PC-9 (cell line): ENCODE measurements around the gene SERPING1. TPM values are rescaled to one million over a fixed set of nuclear protein-coding genes. Genes with fewer than 3 reads are reported as not detected.
A peak's percentile ranks its signal among the peaks of the same experiment; 100 is the strongest.

ENCODE experiments used
- BruUV-seq: library from RNA; stranded (reverse); fragments of 400-500 nt; replicated peaks from 2 replicates; lab custom pipeline; 2021; lab: Mats Ljungman, UMichigan
- CTCF ChIA-PET: fragments of 300-600 bp; sonication (Branson Sonifier 250); formaldehyde crosslinking; loops from one replicate; lab custom pipeline; 2022; ENCODE audit warnings: antibody characterized with exemption; lab: Charles Lee
- POLR2A ChIA-PET: fragments of 300-600 bp; sonication (Branson Sonifier 250); formaldehyde crosslinking; loops from one replicate; lab custom pipeline; 2022; ENCODE audit warnings: antibody characterized with exemption; ENCODE audit not compliant: unreplicated experiment; lab: Charles Lee
- DNase-seq, 2 experiments: peaks; one replicate each; pipeline versions ENCODE4 v3.0.0 to v3.0.0-alpha.2; 2015 to 2022; ENCODE audit warnings: mixed read lengths in 1 of 2
- H2AFZ ChIP-seq: fragments of 200-600 bp; sonication (generic); 2 replicates; pipeline ENCODE4 v1.8.1; 2017; ENCODE audit warnings: antibody characterized with exemption
- H3F3A ChIP-seq: fragments of 200-600 bp; sonication (generic); 2 replicates; pipeline ENCODE4 v1.8.1; 2017; ENCODE audit warnings: antibody characterized with exemption, mild to moderate bottlenecking, low read depth; ENCODE audit not compliant: insufficient read depth
- H3K27ac ChIP-seq: fragments of 200-600 bp; sonication (generic); 2 replicates; pipeline ENCODE4 v1.6.1; 2016; ENCODE audit warnings: mixed run types
- H3K27me3 ChIP-seq: fragments of 200-600 bp; sonication (generic); 2 replicates; pipeline ENCODE4 v1.6.1; 2016; ENCODE audit warnings: low read depth, mixed run types; ENCODE audit not compliant: insufficient read depth
- H3K36me3 ChIP-seq: fragments of 200-600 bp; sonication (generic); 2 replicates; pipeline ENCODE4 v1.6.1; 2016; ENCODE audit warnings: low read depth, mixed run types
- H3K4me1 ChIP-seq: fragments of 200-600 bp; sonication (generic); replicated peaks from 2 replicates; pipeline ENCODE4 v1.6.1; 2016; ENCODE audit warnings: mixed run types; ENCODE audit not compliant: insufficient read depth
- H3K4me2 ChIP-seq: fragments of 200-600 bp; sonication (generic); 2 replicates; pipeline ENCODE4 v1.6.1; 2017; ENCODE audit warnings: mixed run types
- H3K4me3 ChIP-seq: fragments of 200-600 bp; sonication (generic); 2 replicates; pipeline ENCODE4 v1.6.1; 2016; ENCODE audit warnings: mixed run types
- H3K79me2 ChIP-seq: fragments of 200-600 bp; sonication (generic); 2 replicates; pipeline ENCODE4 v1.6.1; 2017; ENCODE audit warnings: low read depth, mixed run types
- H3K9me2 ChIP-seq: fragments of 200-600 bp; sonication (generic); 2 replicates; pipeline ENCODE4 v1.8.1; 2017; ENCODE audit warnings: mild to moderate bottlenecking; ENCODE audit not compliant: insufficient read depth
- H3K9me3 ChIP-seq: fragments of 200-600 bp; sonication (generic); 2 replicates; pipeline ENCODE4 v1.8.1; 2016; ENCODE audit warnings: low read depth; ENCODE audit not compliant: insufficient read depth
- H4K20me1 ChIP-seq: fragments of 200-600 bp; sonication (generic); 2 replicates; pipeline ENCODE4 v1.8.1; 2017; ENCODE audit not compliant: insufficient read depth
- EZH2 ChIP-seq: fragments of 200-600 bp; sonication (generic); IDR thresholded peaks from 2 replicates; pipeline ENCODE4 v1.8.0; 2017; ENCODE audit warnings: antibody characterized with exemption, low read depth
- intact Hi-C: fragments of 100-400 bp; cut with micrococcal nuclease; formaldehyde crosslinking; loops from one replicate; pipeline ENCODE4 v1.10.0; 2022; ENCODE audit not compliant: unreplicated experiment
- total RNA-seq: library from RNA; stranded (reverse); gene quantifications from 2 replicates; pipeline ENCODE4 v1.2.3, GENCODE V29; 2021
- TF ChIP-seq, protein P1 (sequence below): fragments of 200-600 bp; sonication (generic); conservative IDR thresholded peaks from 2 replicates; pipeline ENCODE4 v1.6.1; 2017; ENCODE audit warnings: mixed run types, antibody characterized with exemption, mild to moderate bottlenecking, moderate library complexity

SERPING1 gene
- total RNA-seq, 1 experiment from 2014 or later = 3.1 TPM

GRCh38 chr11:57551941-57552340, 45.5 kb upstream of the SERPING1 start:
- Histone ChIP-seq H4K20me1 (no peaks in the 10 kb centered on the region), H3K27me3 (no peaks in the 10 kb centered on the region), H3K79me2 (no peaks in the 10 kb centered on the region), H3K36me3 (no peaks in the 10 kb centered on the region), H3K4me2 (no peak overlapping the region), H3K4me3 (no peak overlapping the region), H3F3A (no peaks in the 10 kb centered on the region), H3K9me3 (no peaks in the 10 kb centered on the region), H3K4me1 (no peaks in the 10 kb centered on the region), H2AFZ (no peak overlapping the region), H3K9me2 (no peaks in the 10 kb centered on the region), H3K27ac (no peak overlapping the region)
- POLR2A ChIA-PET = no interaction called here
- CTCF ChIA-PET = no interaction called here
- no peak for DNase-seq
- no peak for TF ChIP-seq EZH2
- TF ChIP-seq, protein P1, sequence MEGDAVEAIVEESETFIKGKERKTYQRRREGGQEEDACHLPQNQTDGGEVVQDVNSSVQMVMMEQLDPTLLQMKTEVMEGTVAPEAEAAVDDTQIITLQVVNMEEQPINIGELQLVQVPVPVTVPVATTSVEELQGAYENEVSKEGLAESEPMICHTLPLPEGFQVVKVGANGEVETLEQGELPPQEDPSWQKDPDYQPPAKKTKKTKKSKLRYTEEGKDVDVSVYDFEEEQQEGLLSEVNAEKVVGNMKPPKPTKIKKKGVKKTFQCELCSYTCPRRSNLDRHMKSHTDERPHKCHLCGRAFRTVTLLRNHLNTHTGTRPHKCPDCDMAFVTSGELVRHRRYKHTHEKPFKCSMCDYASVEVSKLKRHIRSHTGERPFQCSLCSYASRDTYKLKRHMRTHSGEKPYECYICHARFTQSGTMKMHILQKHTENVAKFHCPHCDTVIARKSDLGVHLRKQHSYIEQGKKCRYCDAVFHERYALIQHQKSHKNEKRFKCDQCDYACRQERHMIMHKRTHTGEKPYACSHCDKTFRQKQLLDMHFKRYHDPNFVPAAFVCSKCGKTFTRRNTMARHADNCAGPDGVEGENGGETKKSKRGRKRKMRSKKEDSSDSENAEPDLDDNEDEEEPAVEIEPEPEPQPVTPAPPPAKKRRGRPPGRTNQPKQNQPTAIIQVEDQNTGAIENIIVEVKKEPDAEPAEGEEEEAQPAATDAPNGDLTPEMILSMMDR = no peak
- BruUV-seq = TSS peak; percentile 11
- intact Hi-C loops = no loop called here

DNA sequence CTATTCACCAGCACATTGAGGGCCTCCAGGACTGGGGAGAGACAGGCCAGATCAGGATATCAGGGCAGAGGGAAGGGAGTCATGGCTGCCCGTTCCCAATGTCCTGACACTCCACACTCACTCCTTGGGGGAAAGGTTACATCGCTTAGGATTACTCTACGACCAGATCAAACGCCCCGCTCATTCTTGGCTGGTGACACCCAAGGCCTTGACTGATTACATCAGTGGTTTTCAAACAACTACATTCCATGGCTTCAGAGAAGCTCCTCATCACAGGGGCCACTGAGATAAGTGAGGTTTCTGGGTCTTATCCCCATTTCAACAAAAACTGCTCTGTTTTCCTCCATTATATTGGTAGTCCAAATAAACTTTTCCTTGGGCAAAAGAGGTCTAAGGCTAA, 45.0 kb upstream of the SERPING1 start:
- no peaks in the 10 kb centered on the region for H3K4me1 ChIP-seq
- no TSS peak for BruUV-seq

GRCh38 chr11:57555393-57555792, 42.1 kb upstream of the SERPING1 start:
- ChIA-PET CTCF (no interaction called here), POLR2A (no interaction called here)
- H3K36me3 ChIP-seq = no peaks in the 10 kb centered on the region

More for the DNA sequence above, 45.0 kb upstream of the SERPING1 start:
- POLR2A ChIA-PET = no interaction called here
- no peak overlapping the region for H2AFZ ChIP-seq
- H3K9me2 ChIP-seq = no peaks in the 10 kb centered on the region
- no peaks in the 10 kb centered on the region for H3K27me3 ChIP-seq
- DNase-seq = no peak
- no peak overlapping the region for H3K4me2 ChIP-seq
- intact Hi-C loops = no loop called here
- H3F3A ChIP-seq = no peaks in the 10 kb centered on the region
- TF ChIP-seq, protein P1 = no peak
- no peak for TF ChIP-seq EZH2
- H3K79me2 ChIP-seq = no peaks in the 10 kb centered on the region
- no peaks in the 10 kb centered on the region for H3K36me3 ChIP-seq
- no peaks in the 10 kb centered on the region for H3K9me3 ChIP-seq
- no peaks in the 10 kb centered on the region for H4K20me1 ChIP-seq
- CTCF ChIA-PET = no interaction called here
- H3K27ac ChIP-seq = no peak overlapping the region
- no peak overlapping the region for H3K4me3 ChIP-seq

More at GRCh38 chr11:57555393-57555792, 42.1 kb upstream of the SERPING1 start:
- Histone ChIP-seq H3K4me2 (no peak overlapping the region), H3K27ac (no peak overlapping the region), H3K9me3 (no peaks in the 10 kb centered on the region), H2AFZ (no peak overlapping the region), H3K27me3 (no peaks in the 10 kb centered on the region), H3F3A (no peaks in the 10 kb centered on the region), H3K9me2 (no peaks in the 10 kb centered on the region; the same call in 1 of the 2 replicates), H3K79me2 (no peaks in the 10 kb centered on the region), H3K4me3 (no peak overlapping the region), H3K4me1 (peaks cover 8% of the 10 kb centered on the region; the same call in 1 of the 2 replicates), H4K20me1 (no peaks in the 10 kb centered on the region)
- BruUV-seq = no TSS peak
- no peak for TF ChIP-seq EZH2
- TF ChIP-seq, protein P1 = no peak
- intact Hi-C loops = no loop called here
- no peak for DNase-seq
